A549 (cell line): ENCODE measurements around the gene CBFA2T3.

Source experiments
- CTCF ChIP-seq: fragments of >200 bp; sonication (Bioruptor Twin); formaldehyde crosslinking; IDR thresholded peaks from 3 replicates; pipeline ENCODE4 v1.5.1; 2016
- KDM1A ChIP-seq: fragments of 200-600 bp; sonication (generic); IDR thresholded peaks from 2 replicates; pipeline ENCODE4 v1.6.1; 2016; ENCODE audit warnings: low read depth, mild to moderate bottlenecking
- POLR2A ChIP-seq: IDR thresholded peaks from 2 replicates; pipeline ENCODE4 v1.6.1; 2012; ENCODE audit warnings: mild to moderate bottlenecking, low read length
- SMC3 ChIP-seq: fragments of >200 bp; sonication (Bioruptor Twin); formaldehyde crosslinking; IDR thresholded peaks from 3 replicates; pipeline ENCODE4 v1.6.1; 2018; ENCODE audit warnings: inconsistent platforms

- TF ChIP-seq CTCF (no peak), KDM1A (no peak), SMC3 (no peak), POLR2A (no peak)
Observed at GRCh38 chr16:89025636-89026035, 48.6 kb upstream of the CBFA2T3 start.
